ENCODE measurements around the gene ARHGEF18.

ARHGEF18 gene

DNA sequence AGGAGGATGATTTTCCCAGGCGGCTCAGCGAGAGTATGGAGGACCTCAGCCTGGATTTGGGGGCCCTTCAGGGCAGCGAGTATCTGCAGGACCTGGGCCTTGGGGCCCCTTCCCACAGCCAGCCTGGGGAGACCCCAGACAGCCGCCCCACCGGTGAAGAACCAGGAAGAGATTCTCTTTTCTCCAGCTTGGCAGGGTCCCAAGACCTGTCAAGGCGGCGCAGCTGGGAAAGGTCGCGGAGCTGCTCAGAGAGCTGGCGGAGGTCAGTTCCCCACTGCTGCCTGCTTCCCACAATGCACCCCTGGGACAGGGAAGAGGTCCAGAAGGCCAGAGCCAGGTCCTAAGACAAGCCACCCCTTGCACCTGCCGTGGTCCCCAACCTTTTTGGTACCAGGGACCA, 24.1 kb downstream of the ARHGEF18 start:
- H3K4me1 ChIP-seq (ENCODE audit: low read depth, poor library complexity, severe bottlenecking), result no peaks in the 10 kb centered on the region
- H3K9ac ChIP-seq, result no peak overlapping the region
- TF ChIP-seq, protein P1, sequence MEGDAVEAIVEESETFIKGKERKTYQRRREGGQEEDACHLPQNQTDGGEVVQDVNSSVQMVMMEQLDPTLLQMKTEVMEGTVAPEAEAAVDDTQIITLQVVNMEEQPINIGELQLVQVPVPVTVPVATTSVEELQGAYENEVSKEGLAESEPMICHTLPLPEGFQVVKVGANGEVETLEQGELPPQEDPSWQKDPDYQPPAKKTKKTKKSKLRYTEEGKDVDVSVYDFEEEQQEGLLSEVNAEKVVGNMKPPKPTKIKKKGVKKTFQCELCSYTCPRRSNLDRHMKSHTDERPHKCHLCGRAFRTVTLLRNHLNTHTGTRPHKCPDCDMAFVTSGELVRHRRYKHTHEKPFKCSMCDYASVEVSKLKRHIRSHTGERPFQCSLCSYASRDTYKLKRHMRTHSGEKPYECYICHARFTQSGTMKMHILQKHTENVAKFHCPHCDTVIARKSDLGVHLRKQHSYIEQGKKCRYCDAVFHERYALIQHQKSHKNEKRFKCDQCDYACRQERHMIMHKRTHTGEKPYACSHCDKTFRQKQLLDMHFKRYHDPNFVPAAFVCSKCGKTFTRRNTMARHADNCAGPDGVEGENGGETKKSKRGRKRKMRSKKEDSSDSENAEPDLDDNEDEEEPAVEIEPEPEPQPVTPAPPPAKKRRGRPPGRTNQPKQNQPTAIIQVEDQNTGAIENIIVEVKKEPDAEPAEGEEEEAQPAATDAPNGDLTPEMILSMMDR (conservative IDR thresholded peaks at IDR 0.05; ENCODE audit: low read depth, low read length), result no peak
- H3K27me3 ChIP-seq (ENCODE audit: insufficient read depth, low read depth), result peaks cover 32% of the 10 kb centered on the region; the same call in 1 of the 2 replicates
- no peaks in the 10 kb centered on the region for H3K79me2 ChIP-seq (ENCODE audit: insufficient read depth, low read depth)
- no peak overlapping the region for H3K4me3 ChIP-seq (IDR thresholded peaks at IDR 0.05; ENCODE audit: insufficient read depth, low read depth, low read length)
- H3K4me2 ChIP-seq, result no peak overlapping the region
- H4K20me1 ChIP-seq (ENCODE audit: insufficient read depth), result no peaks in the 10 kb centered on the region
- H3K27ac ChIP-seq, result no peak overlapping the region
- H3K36me3 ChIP-seq (ENCODE audit: insufficient read depth), result no peaks in the 10 kb centered on the region
- H2AFZ ChIP-seq (ENCODE audit: low read depth), result no peak overlapping the region

DNA sequence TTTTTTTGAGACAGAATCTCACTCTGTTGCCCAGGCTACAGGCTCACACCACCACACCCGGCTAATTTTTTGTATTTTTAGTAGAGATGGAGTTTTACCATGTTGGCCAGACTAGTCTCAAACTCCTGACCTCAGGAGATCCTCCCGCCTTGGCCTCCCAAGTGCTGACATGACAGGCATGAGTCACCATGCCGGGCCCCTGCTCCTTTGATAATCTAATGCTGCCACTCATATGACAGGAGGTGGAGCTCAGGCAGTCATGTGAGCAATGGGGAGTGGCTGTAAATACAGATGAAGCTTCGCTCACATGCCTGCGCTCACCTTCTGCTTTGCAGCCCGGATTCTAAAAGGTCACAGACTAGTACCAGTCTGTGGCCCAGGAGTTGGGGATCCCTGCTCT, 25.1 kb downstream of the ARHGEF18 start:
- Histone ChIP-seq H3K27me3 (ENCODE audit: insufficient read depth, low read depth) (peaks cover 24% of the 10 kb centered on the region; the same call in 1 of the 2 replicates), H3K9ac (no peak overlapping the region), H2AFZ (ENCODE audit: low read depth) (no peak overlapping the region), H3K4me1 (ENCODE audit: low read depth, poor library complexity, severe bottlenecking) (no peaks in the 10 kb centered on the region), H3K27ac (no peak overlapping the region), H3K36me3 (ENCODE audit: insufficient read depth) (no peaks in the 10 kb centered on the region), H4K20me1 (ENCODE audit: insufficient read depth) (no peaks in the 10 kb centered on the region), H3K79me2 (ENCODE audit: insufficient read depth, low read depth) (no peaks in the 10 kb centered on the region), H3K4me2 (no peak overlapping the region), H3K4me3 (IDR thresholded peaks at IDR 0.05; ENCODE audit: insufficient read depth, low read depth, low read length) (no peak overlapping the region)
- TF ChIP-seq, protein P1 (conservative IDR thresholded peaks at IDR 0.05; ENCODE audit: low read depth, low read length), result no peak

DNA sequence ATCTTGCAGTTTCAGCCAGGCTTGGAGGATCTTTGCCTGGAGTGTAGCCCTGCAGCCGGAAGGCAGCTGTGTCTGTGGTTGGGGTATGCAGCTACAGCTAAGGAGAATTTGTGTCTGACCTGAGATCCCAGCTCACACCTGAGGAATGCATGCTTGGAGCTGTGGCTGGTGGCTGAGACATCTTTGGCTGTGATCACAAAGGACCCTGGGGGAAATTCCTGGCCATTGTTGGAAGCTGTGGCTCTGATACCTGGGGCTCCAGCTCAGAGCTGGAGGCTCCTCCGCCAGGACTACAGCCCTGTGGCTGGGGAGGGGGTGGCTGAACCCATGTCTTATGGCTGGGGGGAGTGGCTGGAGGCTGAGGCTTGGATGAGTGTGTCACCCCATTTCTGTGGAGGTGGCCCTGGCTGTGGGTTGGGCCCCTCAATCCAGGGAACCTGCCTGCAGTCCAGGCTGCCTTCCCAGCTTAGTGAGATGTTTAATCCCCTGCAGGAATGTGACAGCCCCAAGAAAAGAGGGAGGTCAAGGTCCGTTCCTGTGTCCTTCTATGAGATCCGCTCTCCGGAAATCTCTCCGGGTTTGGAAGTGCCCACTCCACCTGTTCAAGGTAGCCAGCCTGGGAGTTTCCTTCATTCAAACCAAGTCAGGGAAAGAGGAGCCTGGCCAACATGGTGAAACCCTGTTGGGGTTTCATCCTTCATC, 27.6 kb downstream of the ARHGEF18 start:
- H2AFZ ChIP-seq (ENCODE audit: low read depth), result no peak overlapping the region
- no peak overlapping the region for H3K27ac ChIP-seq
- TF ChIP-seq, protein P1 (conservative IDR thresholded peaks at IDR 0.05; ENCODE audit: low read depth, low read length), result no peak
- no peak overlapping the region for H3K4me3 ChIP-seq (IDR thresholded peaks at IDR 0.05; ENCODE audit: insufficient read depth, low read depth, low read length)
- H3K9ac ChIP-seq, result no peak overlapping the region
- no peak overlapping the region for H3K4me2 ChIP-seq
- no peaks in the 10 kb centered on the region for H4K20me1 ChIP-seq (ENCODE audit: insufficient read depth)
- H3K36me3 ChIP-seq (ENCODE audit: insufficient read depth), result no peaks in the 10 kb centered on the region
- peaks cover 6% of the 10 kb centered on the region; the same call in 1 of the 2 replicates for H3K27me3 ChIP-seq (ENCODE audit: insufficient read depth, low read depth)
- H3K79me2 ChIP-seq (ENCODE audit: insufficient read depth, low read depth), result no peaks in the 10 kb centered on the region
- H3K4me1 ChIP-seq (ENCODE audit: low read depth, poor library complexity, severe bottlenecking), result peaks cover 12% of the 10 kb centered on the region

DNA sequence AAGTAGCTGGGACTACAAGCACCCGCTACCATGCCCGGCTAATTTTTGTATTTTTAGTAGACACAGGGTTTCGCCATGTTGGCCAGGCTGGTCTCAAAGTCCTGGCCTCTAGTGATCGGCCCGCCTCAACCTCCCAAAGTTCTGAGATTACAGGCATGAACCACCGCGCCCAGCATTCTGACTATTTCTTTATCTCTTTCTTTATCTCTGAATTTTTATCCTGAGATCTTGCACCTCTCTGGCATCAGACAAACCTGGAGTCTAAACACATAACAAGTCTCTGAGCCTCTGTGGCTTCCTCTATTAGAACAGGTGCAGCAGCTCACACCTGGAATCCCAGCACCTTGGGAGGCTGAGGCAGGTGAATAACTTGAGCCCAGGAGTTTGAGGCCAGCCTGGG, 28.5 kb downstream of the ARHGEF18 start:
- H2AFZ ChIP-seq (ENCODE audit: low read depth), result no peak overlapping the region
- peaks cover 4% of the 10 kb centered on the region; the same call in 1 of the 2 replicates for H3K27me3 ChIP-seq (ENCODE audit: insufficient read depth, low read depth)
- no peak overlapping the region for H3K4me3 ChIP-seq (IDR thresholded peaks at IDR 0.05; ENCODE audit: insufficient read depth, low read depth, low read length)
- no peaks in the 10 kb centered on the region for H3K36me3 ChIP-seq (ENCODE audit: insufficient read depth)
- H3K4me2 ChIP-seq, result no peak overlapping the region
- no peaks in the 10 kb centered on the region for H4K20me1 ChIP-seq (ENCODE audit: insufficient read depth)
- peaks cover 12% of the 10 kb centered on the region for H3K4me1 ChIP-seq (ENCODE audit: low read depth, poor library complexity, severe bottlenecking)
- no peaks in the 10 kb centered on the region for H3K79me2 ChIP-seq (ENCODE audit: insufficient read depth, low read depth)
- TF ChIP-seq, protein P1 (conservative IDR thresholded peaks at IDR 0.05; ENCODE audit: low read depth, low read length), result no peak
- H3K9ac ChIP-seq, result no peak overlapping the region
- H3K27ac ChIP-seq, result no peak overlapping the region

All from KMS-11 (cell line).